Endothelial cell (in vitro differentiated cells): ENCODE data around the gene UBE2L3. TPM values are rescaled to one million over a fixed set of nuclear protein-coding genes. Genes with fewer than 3 reads are reported as not detected.
"Not testable (repeated sequence)": the region's sequence is repeated elsewhere in the genome, so short reads cannot be mapped to it uniquely, and the experiment has no call there.

Experiments used
- DNase-seq: peaks from one replicate; pipeline ENCODE4 v3.0.0; 2021; ENCODE audit warnings: low spot score
- H3K27ac Mint-ChIP-seq: one replicate; pipeline ENCODE4 v1.8.0; 2021; ENCODE audit warnings: mixed read lengths, inconsistent platforms; ENCODE audit not compliant: unreplicated experiment
- H3K27me3 Mint-ChIP-seq: one replicate; pipeline ENCODE4 v1.8.0; 2021; ENCODE audit warnings: mild to moderate bottlenecking, moderate library complexity, mixed read lengths, inconsistent platforms; ENCODE audit not compliant: unreplicated experiment
- H3K36me3 Mint-ChIP-seq: one replicate; pipeline ENCODE4 v1.8.0; 2021; ENCODE audit warnings: mild to moderate bottlenecking, low read depth, mixed read lengths, inconsistent platforms; ENCODE audit not compliant: unreplicated experiment
- H3K4me1 Mint-ChIP-seq: one replicate; pipeline ENCODE4 v1.8.0; 2021; ENCODE audit warnings: mild to moderate bottlenecking, mixed read lengths, inconsistent platforms; ENCODE audit not compliant: unreplicated experiment
- H3K4me3 Mint-ChIP-seq: one replicate; pipeline ENCODE4 v1.8.0; 2021; ENCODE audit warnings: mild to moderate bottlenecking, mixed read lengths, inconsistent platforms; ENCODE audit not compliant: unreplicated experiment
- H3K9me3 Mint-ChIP-seq: one replicate; pipeline ENCODE4 v1.8.0; 2021; ENCODE audit warnings: mixed read lengths, inconsistent platforms; ENCODE audit not compliant: unreplicated experiment
- total RNA-seq: library from RNA; stranded (reverse); fragmentation: NEBNext Ultra II Directional; extraction: Animal tissue kit (Norgen Biotek cat#: 25700); gene quantifications from one replicate; pipeline ENCODE4 v1.2.1, GENCODE V29; 2021; ENCODE audit not compliant: unreplicated experiment
- TF ChIP-seq, protein P1 (sequence below): fragments of 200-600 bp; sonication (generic); IDR thresholded peaks from one replicate; pipeline ENCODE4 v1.5.0; 2021; ENCODE audit warnings: antibody characterized with exemption; ENCODE audit not compliant: unreplicated experiment

Gene UBE2L3
- total RNA-seq, 1 donor from 2014 or later, result 62.2 TPM

DNA sequence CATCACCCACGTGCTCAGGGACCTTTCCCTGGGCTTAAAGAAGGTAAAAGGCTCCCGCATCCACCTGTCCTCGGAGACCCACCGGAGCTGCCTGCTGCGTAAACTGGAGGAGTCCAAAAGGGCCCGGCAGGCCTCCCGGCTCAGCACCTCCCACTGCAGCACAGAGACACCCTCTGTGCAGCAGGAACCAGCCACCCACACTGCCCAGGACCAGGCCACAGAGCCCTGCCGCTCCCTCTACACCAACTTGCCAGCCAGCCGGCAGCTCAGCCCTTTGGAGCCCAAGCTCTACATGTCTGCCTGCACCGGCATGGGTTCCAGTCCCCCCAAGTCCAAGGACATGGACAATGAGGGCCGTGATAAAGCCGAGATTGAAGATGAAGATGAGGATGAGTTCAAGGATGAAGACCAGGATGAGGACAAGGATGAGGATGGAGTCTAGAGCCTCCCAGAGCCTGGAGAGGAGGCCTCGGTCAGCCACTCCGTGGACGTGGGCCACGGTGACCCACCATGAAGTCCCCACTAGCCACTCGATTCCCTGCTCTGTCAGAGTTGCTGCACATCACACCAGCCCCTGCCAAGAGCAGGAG lies 69.2 kb downstream of the UBE2L3 start:
- Mint-ChIP-seq H3K4me1 (peaks cover 10% of the 10 kb centered on the region), H3K4me3 (no peak overlapping the region), H3K9me3 (no peaks in the 10 kb centered on the region), H3K27me3 (peaks cover 5% of the 10 kb centered on the region), H3K27ac (peak overlapping the region; percentile 11), H3K36me3 (no peaks in the 10 kb centered on the region)
- no peak for DNase-seq
- TF ChIP-seq, protein P1, sequence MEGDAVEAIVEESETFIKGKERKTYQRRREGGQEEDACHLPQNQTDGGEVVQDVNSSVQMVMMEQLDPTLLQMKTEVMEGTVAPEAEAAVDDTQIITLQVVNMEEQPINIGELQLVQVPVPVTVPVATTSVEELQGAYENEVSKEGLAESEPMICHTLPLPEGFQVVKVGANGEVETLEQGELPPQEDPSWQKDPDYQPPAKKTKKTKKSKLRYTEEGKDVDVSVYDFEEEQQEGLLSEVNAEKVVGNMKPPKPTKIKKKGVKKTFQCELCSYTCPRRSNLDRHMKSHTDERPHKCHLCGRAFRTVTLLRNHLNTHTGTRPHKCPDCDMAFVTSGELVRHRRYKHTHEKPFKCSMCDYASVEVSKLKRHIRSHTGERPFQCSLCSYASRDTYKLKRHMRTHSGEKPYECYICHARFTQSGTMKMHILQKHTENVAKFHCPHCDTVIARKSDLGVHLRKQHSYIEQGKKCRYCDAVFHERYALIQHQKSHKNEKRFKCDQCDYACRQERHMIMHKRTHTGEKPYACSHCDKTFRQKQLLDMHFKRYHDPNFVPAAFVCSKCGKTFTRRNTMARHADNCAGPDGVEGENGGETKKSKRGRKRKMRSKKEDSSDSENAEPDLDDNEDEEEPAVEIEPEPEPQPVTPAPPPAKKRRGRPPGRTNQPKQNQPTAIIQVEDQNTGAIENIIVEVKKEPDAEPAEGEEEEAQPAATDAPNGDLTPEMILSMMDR, result no peak

DNA sequence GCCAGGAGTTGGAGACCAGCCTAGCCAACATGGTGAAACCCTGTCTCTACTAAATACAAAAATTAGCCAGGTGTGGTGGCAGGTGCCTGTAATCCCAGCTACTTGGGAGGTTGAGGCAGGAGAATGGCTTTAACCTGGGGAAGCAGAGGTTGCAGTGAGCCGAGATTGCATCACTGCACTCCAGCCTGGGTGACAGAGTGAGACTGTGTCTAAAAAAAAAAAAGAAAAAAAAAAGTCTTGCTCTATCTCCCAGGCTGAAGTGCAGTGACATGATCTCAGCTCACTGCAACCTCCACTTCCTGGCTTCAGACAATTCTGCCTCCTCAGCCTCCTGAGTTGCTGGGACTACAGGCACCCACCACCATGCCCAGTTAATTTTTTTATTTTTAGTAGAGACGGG lies 69.9 kb downstream of the UBE2L3 start:
- H3K9me3 Mint-ChIP-seq, H3K4me3 Mint-ChIP-seq, H3K36me3 Mint-ChIP-seq, DNase-seq, H3K27me3 Mint-ChIP-seq, H3K4me1 Mint-ChIP-seq, H3K27ac Mint-ChIP-seq: not testable (repeated sequence)

DNA sequence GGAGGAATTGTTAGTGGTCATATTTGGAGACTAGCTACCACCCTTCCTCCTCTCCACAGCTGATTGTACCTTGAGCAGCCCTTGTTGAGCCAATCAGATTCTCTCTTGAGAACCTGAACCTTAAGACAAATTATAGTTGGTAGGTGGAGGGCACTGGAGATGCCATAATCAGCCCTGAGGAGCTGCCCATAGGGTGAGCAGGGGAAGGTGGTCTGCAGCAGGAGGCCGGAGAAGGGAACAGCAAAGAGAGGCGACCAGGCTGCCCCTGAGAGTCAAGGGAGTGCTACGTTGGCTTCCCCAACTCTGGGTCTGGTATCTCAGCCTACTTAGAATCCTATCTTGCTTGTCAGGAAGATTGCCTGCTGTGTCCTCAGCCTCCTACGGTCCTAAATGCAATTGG lies 71.8 kb downstream of the UBE2L3 start:
- H3K27me3 Mint-ChIP-seq, result peaks cover 12% of the 10 kb centered on the region
- peaks cover 19% of the 10 kb centered on the region for H3K4me1 Mint-ChIP-seq
- DNase-seq, result no peak
- H3K27ac Mint-ChIP-seq, result no peak overlapping the region
- TF ChIP-seq, protein P1, result no peak
- H3K9me3 Mint-ChIP-seq, result no peaks in the 10 kb centered on the region
- no peak overlapping the region for H3K4me3 Mint-ChIP-seq
- peaks cover 6% of the 10 kb centered on the region for H3K36me3 Mint-ChIP-seq

DNA sequence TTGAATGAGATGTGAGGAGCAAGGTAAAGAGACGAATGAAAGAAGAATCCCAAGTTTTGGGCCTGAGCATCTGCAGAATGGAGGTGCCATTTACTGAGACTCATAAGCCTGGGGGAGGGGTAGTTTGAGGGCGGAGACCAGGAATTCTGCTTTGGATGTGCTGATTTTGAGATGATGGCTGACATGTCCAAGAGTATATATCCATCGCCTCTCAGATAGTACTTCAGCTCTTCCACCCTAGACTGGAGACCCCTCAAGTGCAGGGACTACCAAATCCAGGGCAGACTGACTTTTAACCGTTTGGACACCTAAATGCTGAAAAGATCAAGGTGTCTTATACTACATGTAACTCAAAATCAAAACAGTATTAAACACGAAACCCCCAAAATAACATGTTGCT lies 73.3 kb downstream of the UBE2L3 start:
- peaks cover 19% of the 10 kb centered on the region for H3K4me1 Mint-ChIP-seq
- peak overlapping the region; percentile 89 for H3K4me3 Mint-ChIP-seq
- TF ChIP-seq, protein P1, result no peak
- no peak for DNase-seq
- peaks cover 6% of the 10 kb centered on the region for H3K36me3 Mint-ChIP-seq
- no peaks in the 10 kb centered on the region for H3K9me3 Mint-ChIP-seq
- H3K27me3 Mint-ChIP-seq, result peaks cover 10% of the 10 kb centered on the region
- H3K27ac Mint-ChIP-seq, result no peak overlapping the region

DNA sequence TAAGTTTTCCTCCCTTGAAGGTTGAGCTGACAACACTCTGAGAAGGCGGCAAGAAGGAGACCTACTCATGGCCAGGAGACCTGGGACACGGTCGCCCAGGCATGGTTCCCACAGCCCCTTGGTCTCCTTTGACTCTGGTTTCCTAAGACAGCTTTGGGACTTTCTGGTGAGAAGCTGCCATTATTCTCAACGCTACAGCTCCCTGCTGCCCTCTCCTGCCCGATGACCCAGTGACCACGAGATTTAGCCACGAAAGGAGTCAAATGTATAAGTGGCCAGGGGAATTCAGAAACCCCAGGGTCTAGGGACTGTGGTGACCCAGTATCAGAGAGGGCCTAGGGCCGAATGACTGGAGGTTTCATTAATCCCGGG lies 73.9 kb downstream of the UBE2L3 start:
- peak overlapping the region; percentile 89 for H3K4me3 Mint-ChIP-seq
- DNase-seq, result peak; percentile 59
- peak overlapping the region; percentile 61 for H3K27ac Mint-ChIP-seq
- H3K4me1 Mint-ChIP-seq, result peaks cover 19% of the 10 kb centered on the region
- H3K9me3 Mint-ChIP-seq, result no peaks in the 10 kb centered on the region
- TF ChIP-seq, protein P1, result no peak
- peaks cover 10% of the 10 kb centered on the region for H3K27me3 Mint-ChIP-seq
- H3K36me3 Mint-ChIP-seq, result peaks cover 7% of the 10 kb centered on the region
